B cell (primary cell): ENCODE measurements around the gene CACNG7.

Source experiments
- CTCF ChIP-seq: fragments of 200-600 bp; IDR thresholded peaks from one replicate; pipeline ENCODE4 v1.8.0; 2022; ENCODE audit warnings: antibody characterized with exemption, mild to moderate bottlenecking
- EZH2 ChIP-seq: IDR thresholded peaks from 2 replicates; pipeline ENCODE4 v1.6.1; 2012; ENCODE audit warnings: borderline replicate concordance, low read depth, mild to moderate bottlenecking, moderate library complexity, low read length; ENCODE audit not compliant: insufficient read depth, poor library complexity, severe bottlenecking

- TF ChIP-seq CTCF (no peak), EZH2 (no peak)
These were observed 30.3 kb upstream of the CACNG7 start for GRCh38 chr19:53878776-53879139.
